HepG2 (cell line): ENCODE results near the gene RPUSD4. TPM values are rescaled to one million over a fixed set of nuclear protein-coding genes. Genes with fewer than 3 reads are reported as not detected.

ENCODE experiments used
- AGO1 ChIP-seq: fragments of 200-400 bp; formaldehyde crosslinking; IDR thresholded peaks from 2 replicates; pipeline ENCODE4 v1.6.1; 2017; ENCODE audit warnings: mild to moderate bottlenecking, low read depth, low read length, moderate library complexity; ENCODE audit not compliant: poor library complexity, severe bottlenecking
- CENPT ChIP-seq: sonication (generic); formaldehyde crosslinking; IDR thresholded peaks from 2 replicates; pipeline ENCODE4 v1.8.0; 2022; ENCODE audit warnings: low read depth, mild to moderate bottlenecking, moderate library complexity, missing genetic modification reagents
- CREM ChIP-seq, 2 experiments: sonication (generic) in 1 of 2; formaldehyde crosslinking in 1 of 2; IDR thresholded peaks; 2 replicates each; pipeline versions ENCODE4 v1.4.0 to v1.6.1; 2016 to 2020; ENCODE audit warnings: antibody characterized with exemption in 1 of 2, mild to moderate bottlenecking in 1 of 2, missing genetic modification reagents in 1 of 2
- FIP1L1 ChIP-seq: fragments of 200-400 bp; formaldehyde crosslinking; IDR thresholded peaks from 2 replicates; pipeline ENCODE4 v1.6.1; 2018; ENCODE audit warnings: low read depth, mild to moderate bottlenecking, low read length, moderate library complexity, borderline replicate concordance; ENCODE audit not compliant: insufficient read depth
- HMG20A ChIP-seq: IDR thresholded peaks from 2 replicates; pipeline ENCODE4 v1.6.1; 2016; ENCODE audit warnings: borderline replicate concordance
- KDM6A ChIP-seq: IDR thresholded peaks from 2 replicates; pipeline ENCODE4 v1.6.1; 2016; ENCODE audit warnings: low read depth
- MED8 ChIP-seq: sonication (generic); formaldehyde crosslinking; IDR thresholded peaks from 2 replicates; pipeline ENCODE4 v1.8.1; 2023; ENCODE audit warnings: mild to moderate bottlenecking, missing genetic modification reagents; ENCODE audit not compliant: insufficient replicate concordance
- POLR2A ChIP-seq, 2 experiments: IDR thresholded peaks; 2 replicates each; pipeline ENCODE4 v1.6.1; 2011; ENCODE audit warnings: low read depth in 2 of 2, low read length in 2 of 2, mild to moderate bottlenecking in 1 of 2, moderate library complexity in 1 of 2; ENCODE audit not compliant: insufficient read depth in 1 of 2
- SOX5 ChIP-seq: IDR thresholded peaks from 2 replicates; pipeline ENCODE4 v1.6.1; 2016; ENCODE audit warnings: borderline replicate concordance
- SPEN ChIP-seq: sonication (generic); formaldehyde crosslinking; IDR thresholded peaks from 2 replicates; pipeline ENCODE4 v1.5.1; 2020; ENCODE audit warnings: low read depth, mild to moderate bottlenecking, missing genetic modification reagents
- THAP11 ChIP-seq: IDR thresholded peaks from 2 replicates; pipeline ENCODE4 v1.6.1; 2016; ENCODE audit warnings: missing biosample characterization, missing genetic modification reagents
- ZBTB7B ChIP-seq: sonication (generic); formaldehyde crosslinking; IDR thresholded peaks from 2 replicates; pipeline ENCODE4 v1.4.0; 2020; ENCODE audit warnings: missing genetic modification reagents
- ZFX ChIP-seq: sonication (generic); formaldehyde crosslinking; IDR thresholded peaks from 2 replicates; pipeline ENCODE4 v1.4.0; 2020; ENCODE audit warnings: mild to moderate bottlenecking, low read depth, missing genetic modification reagents, moderate library complexity
- ZMAT3 ChIP-seq: sonication (generic); formaldehyde crosslinking; conservative IDR thresholded peaks from 2 replicates; pipeline ENCODE4 v1.7.0; 2021; ENCODE audit warnings: missing genetic modification reagents
- ZNF776 ChIP-seq: sonication (generic); formaldehyde crosslinking; IDR thresholded peaks from 2 replicates; pipeline ENCODE4 v1.4.0; 2020; ENCODE audit warnings: mild to moderate bottlenecking, missing genetic modification reagents
- polyA plus RNA-seq, 8 experiments: library from polyadenylated mRNA; depleted of rRNA in 3 of 8; stranded (reverse) in 7 of 8; unstranded in 1 of 8; fragments of >200 nt; fragmentation: Illumina TruSeq in 4 of 8; extraction: Trizol in 4 of 8; gene quantifications; 2 replicates each; pipeline versions ENCODE4 v1.2.1 to v1.2.3, GENCODE V29; 2011 to 2016; ENCODE audit warnings: low read depth in 4 of 8, missing spikeins in 1 of 8, mixed read lengths in 1 of 8; ENCODE audit not compliant: insufficient read depth in 1 of 8
- total RNA-seq, 5 experiments: library from RNA; depleted of rRNA; stranded (reverse); fragments of >200 nt; fragmentation: Illumina TruSeq; extraction: Trizol; gene quantifications; 2 replicates each; pipeline ENCODE4 v1.2.3, GENCODE V29; 2016; ENCODE audit warnings: low read depth in 1 of 5
- TF ChIP-seq, protein P1 (sequence below): IDR thresholded peaks from 2 replicates; pipeline ENCODE4 v1.6.1; 2016; ENCODE audit warnings: mild to moderate bottlenecking
- TF ChIP-seq, protein P2 (sequence below): sonication (generic); formaldehyde crosslinking; IDR thresholded peaks from 2 replicates; pipeline ENCODE4 v1.4.0; 2020; ENCODE audit warnings: missing genetic modification reagents, borderline replicate concordance
- TF ChIP-seq, protein P3 (sequence below): sonication (generic); formaldehyde crosslinking; IDR thresholded peaks from 2 replicates; pipeline ENCODE4 v1.5.0; 2020; ENCODE audit warnings: mild to moderate bottlenecking, missing genetic modification reagents, moderate library complexity
- TF ChIP-seq, protein P4 (sequence below): sonication (generic); formaldehyde crosslinking; IDR thresholded peaks from 2 replicates; pipeline ENCODE4 v1.9.0; 2022; ENCODE audit warnings: low read depth, missing genetic modification reagents

Gene RPUSD4
- total and polyA plus RNA-seq, 2 of the 13 experiments (the other 11 are each of a cell fraction or from before 2014, with no cell fraction given): 45.0 to 52.9 TPM

DNA sequence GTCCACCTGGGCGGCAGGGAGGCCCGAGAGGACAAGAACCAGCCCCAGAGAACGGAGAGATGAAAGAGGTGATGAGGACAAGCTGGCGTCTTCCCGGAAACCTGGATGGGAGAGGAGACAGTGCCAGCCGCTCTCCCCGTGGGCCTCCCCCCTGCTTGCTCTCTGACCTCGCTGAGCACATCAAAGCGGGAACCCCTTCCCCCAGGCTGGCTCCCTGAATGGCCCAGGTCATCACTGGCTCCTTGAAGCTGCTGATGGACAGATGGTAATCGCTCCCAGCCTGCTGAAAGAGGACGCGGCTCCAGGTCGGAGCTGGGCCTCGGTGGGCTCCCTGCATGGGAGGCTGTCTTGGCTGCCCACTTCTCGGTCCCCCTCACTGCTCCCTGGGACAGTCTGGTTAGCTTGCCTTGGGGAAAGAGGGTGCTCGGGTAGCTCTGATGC is 18.4 kb downstream of the RPUSD4 start (continued):
- TF ChIP-seq, protein P1, sequence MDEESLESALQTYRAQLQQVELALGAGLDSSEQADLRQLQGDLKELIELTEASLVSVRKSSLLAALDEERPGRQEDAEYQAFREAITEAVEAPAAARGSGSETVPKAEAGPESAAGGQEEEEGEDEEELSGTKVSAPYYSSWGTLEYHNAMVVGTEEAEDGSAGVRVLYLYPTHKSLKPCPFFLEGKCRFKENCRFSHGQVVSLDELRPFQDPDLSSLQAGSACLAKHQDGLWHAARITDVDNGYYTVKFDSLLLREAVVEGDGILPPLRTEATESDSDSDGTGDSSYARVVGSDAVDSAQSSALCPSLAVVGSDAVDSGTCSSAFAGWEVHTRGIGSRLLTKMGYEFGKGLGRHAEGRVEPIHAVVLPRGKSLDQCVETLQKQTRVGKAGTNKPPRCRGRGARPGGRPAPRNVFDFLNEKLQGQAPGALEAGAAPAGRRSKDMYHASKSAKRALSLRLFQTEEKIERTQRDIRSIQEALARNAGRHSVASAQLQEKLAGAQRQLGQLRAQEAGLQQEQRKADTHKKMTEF (CRISPR knock-in tag): peak; percentile 54; the same call in 1 of the 2 replicates
- TF ChIP-seq POLR2A (IDR thresholded peaks at IDR 0.05; ENCODE audit: insufficient read depth in 1 of 2, low read depth in 2 of 2, low read length in 2 of 2): 0 out of 4 replicates have a peak, but pooled peaks of 1 of the 2 experiments have one; percentile 22
- TF ChIP-seq ZFX (CRISPR knock-in tag): peak; percentile 11; the same call in 1 of the 2 replicates
- TF ChIP-seq ZBTB7B (CRISPR knock-in tag): peak; percentile 88; the same call in 1 of the 2 replicates
- TF ChIP-seq ZMAT3 (CRISPR knock-in tag): no peak
- TF ChIP-seq, protein P2, sequence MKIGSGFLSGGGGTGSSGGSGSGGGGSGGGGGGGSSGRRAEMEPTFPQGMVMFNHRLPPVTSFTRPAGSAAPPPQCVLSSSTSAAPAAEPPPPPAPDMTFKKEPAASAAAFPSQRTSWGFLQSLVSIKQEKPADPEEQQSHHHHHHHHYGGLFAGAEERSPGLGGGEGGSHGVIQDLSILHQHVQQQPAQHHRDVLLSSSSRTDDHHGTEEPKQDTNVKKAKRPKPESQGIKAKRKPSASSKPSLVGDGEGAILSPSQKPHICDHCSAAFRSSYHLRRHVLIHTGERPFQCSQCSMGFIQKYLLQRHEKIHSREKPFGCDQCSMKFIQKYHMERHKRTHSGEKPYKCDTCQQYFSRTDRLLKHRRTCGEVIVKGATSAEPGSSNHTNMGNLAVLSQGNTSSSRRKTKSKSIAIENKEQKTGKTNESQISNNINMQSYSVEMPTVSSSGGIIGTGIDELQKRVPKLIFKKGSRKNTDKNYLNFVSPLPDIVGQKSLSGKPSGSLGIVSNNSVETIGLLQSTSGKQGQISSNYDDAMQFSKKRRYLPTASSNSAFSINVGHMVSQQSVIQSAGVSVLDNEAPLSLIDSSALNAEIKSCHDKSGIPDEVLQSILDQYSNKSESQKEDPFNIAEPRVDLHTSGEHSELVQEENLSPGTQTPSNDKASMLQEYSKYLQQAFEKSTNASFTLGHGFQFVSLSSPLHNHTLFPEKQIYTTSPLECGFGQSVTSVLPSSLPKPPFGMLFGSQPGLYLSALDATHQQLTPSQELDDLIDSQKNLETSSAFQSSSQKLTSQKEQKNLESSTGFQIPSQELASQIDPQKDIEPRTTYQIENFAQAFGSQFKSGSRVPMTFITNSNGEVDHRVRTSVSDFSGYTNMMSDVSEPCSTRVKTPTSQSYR (CRISPR knock-in tag): peak; percentile 97
- TF ChIP-seq HMG20A (CRISPR knock-in tag): peak; percentile 63; the same call in 1 of the 2 replicates
- 0 out of 2 replicates have a peak, but pooled peaks have one; percentile 52 for TF ChIP-seq FIP1L1
- TF ChIP-seq CREM (IDR thresholded peaks at IDR 0.05): peak; percentile 70; the same call in 1 of the 2 replicates
- TF ChIP-seq CREM (CRISPR knock-in tag; IDR thresholded peaks at IDR 0.05): no peak
- TF ChIP-seq SPEN (CRISPR knock-in tag): 0 out of 2 replicates have a peak, but pooled peaks have one; percentile 29
- TF ChIP-seq MED8: peak; percentile 74
- TF ChIP-seq KDM6A (CRISPR knock-in tag): 0 out of 2 replicates have a peak, but pooled peaks have one; percentile 18
- TF ChIP-seq AGO1: no peak
- no peak for TF ChIP-seq CENPT (CRISPR knock-in tag)
- TF ChIP-seq, protein P3, sequence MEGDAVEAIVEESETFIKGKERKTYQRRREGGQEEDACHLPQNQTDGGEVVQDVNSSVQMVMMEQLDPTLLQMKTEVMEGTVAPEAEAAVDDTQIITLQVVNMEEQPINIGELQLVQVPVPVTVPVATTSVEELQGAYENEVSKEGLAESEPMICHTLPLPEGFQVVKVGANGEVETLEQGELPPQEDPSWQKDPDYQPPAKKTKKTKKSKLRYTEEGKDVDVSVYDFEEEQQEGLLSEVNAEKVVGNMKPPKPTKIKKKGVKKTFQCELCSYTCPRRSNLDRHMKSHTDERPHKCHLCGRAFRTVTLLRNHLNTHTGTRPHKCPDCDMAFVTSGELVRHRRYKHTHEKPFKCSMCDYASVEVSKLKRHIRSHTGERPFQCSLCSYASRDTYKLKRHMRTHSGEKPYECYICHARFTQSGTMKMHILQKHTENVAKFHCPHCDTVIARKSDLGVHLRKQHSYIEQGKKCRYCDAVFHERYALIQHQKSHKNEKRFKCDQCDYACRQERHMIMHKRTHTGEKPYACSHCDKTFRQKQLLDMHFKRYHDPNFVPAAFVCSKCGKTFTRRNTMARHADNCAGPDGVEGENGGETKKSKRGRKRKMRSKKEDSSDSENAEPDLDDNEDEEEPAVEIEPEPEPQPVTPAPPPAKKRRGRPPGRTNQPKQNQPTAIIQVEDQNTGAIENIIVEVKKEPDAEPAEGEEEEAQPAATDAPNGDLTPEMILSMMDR (CRISPR knock-in tag): peak; percentile 24
- peak; percentile 37; the same call in 1 of the 2 replicates for TF ChIP-seq THAP11 (CRISPR knock-in tag)
- TF ChIP-seq, protein P4, sequence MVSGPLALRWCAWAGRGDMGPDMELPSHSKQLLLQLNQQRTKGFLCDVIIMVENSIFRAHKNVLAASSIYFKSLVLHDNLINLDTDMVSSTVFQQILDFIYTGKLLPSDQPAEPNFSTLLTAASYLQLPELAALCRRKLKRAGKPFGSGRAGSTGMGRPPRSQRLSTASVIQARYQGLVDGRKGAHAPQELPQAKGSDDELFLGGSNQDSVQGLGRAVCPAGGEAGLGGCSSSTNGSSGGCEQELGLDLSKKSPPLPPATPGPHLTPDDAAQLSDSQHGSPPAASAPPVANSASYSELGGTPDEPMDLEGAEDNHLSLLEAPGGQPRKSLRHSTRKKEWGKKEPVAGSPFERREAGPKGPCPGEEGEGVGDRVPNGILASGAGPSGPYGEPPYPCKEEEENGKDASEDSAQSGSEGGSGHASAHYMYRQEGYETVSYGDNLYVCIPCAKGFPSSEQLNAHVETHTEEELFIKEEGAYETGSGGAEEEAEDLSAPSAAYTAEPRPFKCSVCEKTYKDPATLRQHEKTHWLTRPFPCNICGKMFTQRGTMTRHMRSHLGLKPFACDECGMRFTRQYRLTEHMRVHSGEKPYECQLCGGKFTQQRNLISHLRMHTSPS (CRISPR knock-in tag): 0 out of 2 replicates have a peak, but pooled peaks have one; percentile 28
- TF ChIP-seq SOX5 (CRISPR knock-in tag): peak; percentile 67
- no peak for TF ChIP-seq ZNF776 (CRISPR knock-in tag)
